OCI-LY1 (cell line): Measurements from ENCODE around the gene TM2D1.
"Not testable (repeated sequence)": the region's sequence is repeated elsewhere in the genome, so short reads cannot be mapped to it uniquely, and the experiment has no call there.

Experiments used
- H2AFZ ChIP-seq: fragments of 200-600 bp; sonication (generic), shearing (Covaris generic); 2 replicates; pipeline ENCODE4 v1.6.0; 2014; ENCODE audit warnings: antibody characterized with exemption, mild to moderate bottlenecking, low read length
- H3F3A ChIP-seq: fragments of 200-600 bp; sonication (generic), shearing (Covaris generic); 2 replicates; pipeline ENCODE4 v1.6.0; 2014; ENCODE audit warnings: mild to moderate bottlenecking, antibody characterized with exemption, low read length, moderate library complexity; ENCODE audit not compliant: insufficient read depth
- H3K27ac ChIP-seq: fragments of 200-600 bp; sonication (generic); 2 replicates; pipeline ENCODE4 v1.5.1; 2014; ENCODE audit warnings: low read length, mixed run types, mild to moderate bottlenecking, low read depth; ENCODE audit not compliant: poor library complexity, severe bottlenecking
- H3K27me3 ChIP-seq: fragments of 200-600 bp; sonication (generic); 2 replicates; pipeline ENCODE4 v1.6.0; 2014; ENCODE audit warnings: antibody characterized with exemption, mild to moderate bottlenecking, low read length, moderate library complexity; ENCODE audit not compliant: insufficient read depth
- H3K36me3 ChIP-seq: fragments of 200-600 bp; sonication (generic); 2 replicates; pipeline ENCODE4 v1.6.1; 2014; ENCODE audit warnings: mild to moderate bottlenecking, antibody characterized with exemption, low read length, moderate library complexity, mixed read lengths; ENCODE audit not compliant: insufficient read depth
- H3K4me1 ChIP-seq: fragments of 200-600 bp; sonication (generic); 2 replicates; pipeline ENCODE4 v1.5.1; 2014; ENCODE audit warnings: mild to moderate bottlenecking, low read length, moderate library complexity; ENCODE audit not compliant: insufficient read depth, severe bottlenecking
- H3K4me2 ChIP-seq: fragments of 200-600 bp; sonication (generic), shearing (Covaris generic); 2 replicates; pipeline ENCODE4 v1.6.1; 2014; ENCODE audit warnings: low read length
- H3K4me3 ChIP-seq: fragments of 200-600 bp; sonication (generic); 2 replicates; pipeline ENCODE4 v1.5.1; 2014; ENCODE audit warnings: low read length, low read depth, mild to moderate bottlenecking, mixed read lengths; ENCODE audit not compliant: poor library complexity, severe bottlenecking
- H3K79me2 ChIP-seq: fragments of 200-600 bp; shearing (Covaris generic); 2 replicates; pipeline ENCODE4 v1.6.1; 2016; ENCODE audit warnings: mixed run types, low read length, mixed read lengths; ENCODE audit not compliant: insufficient read depth
- H3K9ac ChIP-seq: fragments of 200-600 bp; sonication (generic), shearing (Covaris generic); 2 replicates; pipeline ENCODE4 v1.6.1; 2014; ENCODE audit warnings: mild to moderate bottlenecking, low read length, mixed read lengths
- H3K9me2 ChIP-seq: fragments of 200-600 bp; sonication (generic), shearing (Covaris generic); 2 replicates; pipeline ENCODE4 v1.6.1; 2014; ENCODE audit warnings: low read depth, mild to moderate bottlenecking, low read length, mixed read lengths
- H3K9me3 ChIP-seq: fragments of 200-600 bp; shearing (Covaris generic); 2 replicates; pipeline ENCODE4 v1.6.1; 2014; ENCODE audit warnings: low read length, mixed read lengths
- H4K20me1 ChIP-seq: fragments of 200-600 bp; sonication (generic), shearing (Covaris generic); 2 replicates; pipeline ENCODE4 v1.6.0; 2016; ENCODE audit warnings: mild to moderate bottlenecking, low read length; ENCODE audit not compliant: insufficient read depth
- EZH2 ChIP-seq: fragments of 200-600 bp; sonication (generic), shearing (Covaris generic); IDR thresholded peaks from 2 replicates; pipeline ENCODE4 v1.8.0; 2017; ENCODE audit warnings: borderline replicate concordance, mixed run types, mild to moderate bottlenecking, antibody characterized with exemption, low read length, moderate library complexity, mixed read lengths
- TF ChIP-seq, protein P1 (sequence below): fragments of 200-600 bp; sonication (generic), shearing (Covaris generic); IDR thresholded peaks from 2 replicates; pipeline ENCODE4 v1.5.1; 2017; ENCODE audit warnings: mild to moderate bottlenecking, antibody characterized with exemption, low read length, moderate library complexity, mixed read lengths

Gene TM2D1

GRCh38 chr1:61727544-61727943 lies 2.6 kb upstream of the TM2D1 start:
- Histone ChIP-seq H3F3A (no peaks in the 10 kb centered on the region), H3K4me3 (no peak overlapping the region), H3K27me3 (no peaks in the 10 kb centered on the region), H3K27ac (no peak overlapping the region), H3K9ac (no peak overlapping the region), H3K9me3 (no peaks in the 10 kb centered on the region), H3K4me2 (no peak overlapping the region), H3K9me2 (no peaks in the 10 kb centered on the region), H2AFZ (no peak overlapping the region), H3K79me2 (peaks cover 23% of the 10 kb centered on the region), H3K4me1 (peaks cover 32% of the 10 kb centered on the region), H3K36me3 (no peaks in the 10 kb centered on the region), H4K20me1 (no peaks in the 10 kb centered on the region)
- no peak for TF ChIP-seq EZH2
- TF ChIP-seq, protein P1, sequence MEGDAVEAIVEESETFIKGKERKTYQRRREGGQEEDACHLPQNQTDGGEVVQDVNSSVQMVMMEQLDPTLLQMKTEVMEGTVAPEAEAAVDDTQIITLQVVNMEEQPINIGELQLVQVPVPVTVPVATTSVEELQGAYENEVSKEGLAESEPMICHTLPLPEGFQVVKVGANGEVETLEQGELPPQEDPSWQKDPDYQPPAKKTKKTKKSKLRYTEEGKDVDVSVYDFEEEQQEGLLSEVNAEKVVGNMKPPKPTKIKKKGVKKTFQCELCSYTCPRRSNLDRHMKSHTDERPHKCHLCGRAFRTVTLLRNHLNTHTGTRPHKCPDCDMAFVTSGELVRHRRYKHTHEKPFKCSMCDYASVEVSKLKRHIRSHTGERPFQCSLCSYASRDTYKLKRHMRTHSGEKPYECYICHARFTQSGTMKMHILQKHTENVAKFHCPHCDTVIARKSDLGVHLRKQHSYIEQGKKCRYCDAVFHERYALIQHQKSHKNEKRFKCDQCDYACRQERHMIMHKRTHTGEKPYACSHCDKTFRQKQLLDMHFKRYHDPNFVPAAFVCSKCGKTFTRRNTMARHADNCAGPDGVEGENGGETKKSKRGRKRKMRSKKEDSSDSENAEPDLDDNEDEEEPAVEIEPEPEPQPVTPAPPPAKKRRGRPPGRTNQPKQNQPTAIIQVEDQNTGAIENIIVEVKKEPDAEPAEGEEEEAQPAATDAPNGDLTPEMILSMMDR: no peak

DNA sequence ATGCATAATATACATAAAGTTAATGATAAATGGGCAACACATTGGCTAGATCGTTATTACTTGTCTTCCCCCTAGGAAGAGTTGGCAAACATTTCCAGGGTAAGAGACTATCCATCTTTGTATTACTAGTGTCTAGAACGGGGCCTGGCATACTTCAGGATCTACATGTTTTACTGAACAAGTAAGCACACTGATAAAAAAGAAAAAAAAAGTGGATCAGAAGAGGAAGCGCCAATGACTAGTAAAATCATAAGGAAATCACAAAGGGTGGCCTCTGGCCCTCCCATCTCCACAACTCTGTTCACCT lies 482 bp downstream of the TM2D1 start:
- peak overlapping the region; percentile 64 for H3K27ac ChIP-seq
- H3F3A ChIP-seq: no peaks in the 10 kb centered on the region
- H3K4me1 ChIP-seq: peaks cover 30% of the 10 kb centered on the region
- H3K9me2 ChIP-seq: no peaks in the 10 kb centered on the region
- H3K79me2 ChIP-seq: peaks cover 33% of the 10 kb centered on the region
- TF ChIP-seq, protein P1: no peak
- TF ChIP-seq EZH2: no peak
- peak overlapping the region; percentile 94 for H3K4me2 ChIP-seq
- H3K9ac ChIP-seq: peak overlapping the region; percentile 87
- H3K4me3 ChIP-seq: peak overlapping the region; percentile 90
- H4K20me1 ChIP-seq: no peaks in the 10 kb centered on the region
- 0 out of 2 replicates have a peak overlapping the region, but pooled peaks have one; percentile 29 for H2AFZ ChIP-seq
- no peaks in the 10 kb centered on the region for H3K9me3 ChIP-seq
- peaks cover 10% of the 10 kb centered on the region; the same call in 1 of the 2 replicates for H3K36me3 ChIP-seq
- no peaks in the 10 kb centered on the region for H3K27me3 ChIP-seq

DNA sequence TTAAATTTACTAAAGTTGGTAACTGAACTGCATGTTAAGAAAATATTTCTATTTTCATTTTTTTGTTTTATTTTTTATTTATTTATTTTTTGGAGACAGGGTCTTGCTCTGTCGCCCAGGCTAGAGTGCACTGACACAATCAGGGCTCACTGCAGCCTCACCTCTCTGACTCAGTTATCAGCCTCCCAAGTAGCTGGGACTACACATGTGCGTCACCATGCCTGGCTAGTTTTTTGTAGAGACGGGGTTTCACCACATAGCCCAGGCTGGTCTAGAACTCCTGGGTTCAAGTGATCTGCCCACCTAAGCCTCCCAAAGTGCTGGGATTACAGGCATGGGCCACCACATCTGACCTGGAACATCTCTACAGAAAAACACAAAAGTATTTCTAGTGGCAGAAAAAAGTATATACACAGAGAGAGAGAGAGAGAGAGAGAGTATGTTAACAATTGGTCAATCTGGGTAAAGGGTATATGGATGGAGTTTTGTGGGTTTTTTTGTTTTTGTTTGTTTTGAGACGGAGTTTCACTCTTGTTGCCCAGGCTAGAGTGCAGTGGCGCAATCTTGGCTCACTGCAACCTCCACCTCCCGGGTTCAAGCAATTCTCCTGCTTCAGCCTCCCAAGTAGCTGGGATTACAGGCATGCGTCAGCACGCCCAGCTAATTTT lies 5.8 kb downstream of the TM2D1 start:
- not testable (repeated sequence) for H2AFZ ChIP-seq, H4K20me1 ChIP-seq, H3F3A ChIP-seq, H3K27me3 ChIP-seq, H3K9ac ChIP-seq, H3K4me2 ChIP-seq, H3K9me2 ChIP-seq, H3K9me3 ChIP-seq, H3K4me3 ChIP-seq, H3K27ac ChIP-seq
- H3K4me1 ChIP-seq: peaks cover 23% of the 10 kb centered on the region
- H3K36me3 ChIP-seq: peaks cover 21% of the 10 kb centered on the region
- H3K79me2 ChIP-seq: peaks cover 45% of the 10 kb centered on the region

- no peaks in the 10 kb centered on the region for H3K4me1 ChIP-seq
- no peak overlapping the region for H3K9ac ChIP-seq
- H3K9me2 ChIP-seq: no peaks in the 10 kb centered on the region
- H4K20me1 ChIP-seq: no peaks in the 10 kb centered on the region
- TF ChIP-seq EZH2: no peak
- TF ChIP-seq, protein P1: no peak
- no peaks in the 10 kb centered on the region for H3K9me3 ChIP-seq
- H3K36me3 ChIP-seq: peaks cover 40% of the 10 kb centered on the region
- no peaks in the 10 kb centered on the region for H3F3A ChIP-seq
- H3K4me3 ChIP-seq: no peak overlapping the region
- H3K27me3 ChIP-seq: no peaks in the 10 kb centered on the region
- peaks cover 18% of the 10 kb centered on the region; the same call in 1 of the 2 replicates for H3K79me2 ChIP-seq
- H3K27ac ChIP-seq: no peak overlapping the region
- no peak overlapping the region for H2AFZ ChIP-seq
- no peak overlapping the region for H3K4me2 ChIP-seq
These were observed 13.0 kb downstream of the TM2D1 start for GRCh38 chr1:61711969-61712368.

DNA sequence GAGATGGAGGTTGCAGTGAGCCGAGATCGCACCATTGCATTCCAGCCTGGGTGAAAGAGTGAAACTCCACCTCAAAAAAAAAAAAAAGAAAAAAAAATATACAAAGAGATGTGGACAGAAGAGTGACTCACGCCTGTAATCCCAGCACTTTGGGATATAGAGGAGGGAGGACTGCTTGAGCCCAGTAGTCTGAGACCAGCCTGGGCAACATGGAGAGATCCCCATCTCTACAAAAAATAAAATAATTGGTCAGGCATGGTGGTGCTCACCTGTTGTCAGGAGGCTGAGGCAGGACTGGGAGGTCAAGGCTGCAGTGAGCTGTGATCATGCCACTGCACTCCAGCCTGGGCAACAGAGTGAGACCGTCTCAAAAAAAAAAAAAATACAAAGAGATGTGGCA lies 13.7 kb downstream of the TM2D1 start:
- not testable (repeated sequence) for H3K4me3 ChIP-seq, H3K4me2 ChIP-seq, H3K27ac ChIP-seq, H3K27me3 ChIP-seq, H3F3A ChIP-seq, H3K9ac ChIP-seq, H3K4me1 ChIP-seq, H2AFZ ChIP-seq, H4K20me1 ChIP-seq, H3K9me2 ChIP-seq, H3K9me3 ChIP-seq
- peaks cover 44% of the 10 kb centered on the region for H3K36me3 ChIP-seq
- H3K79me2 ChIP-seq: peaks cover 13% of the 10 kb centered on the region; the same call in 1 of the 2 replicates
